Neural cell (in vitro differentiated cells): ENCODE measurements around the gene CAMKV.

Source experiments
- CTCF ChIP-seq: fragments of 450-650 bp; IDR thresholded peaks from 2 replicates; pipeline ENCODE4 v1.5.1; 2014; ENCODE audit warnings: antibody characterized with exemption, mild to moderate bottlenecking, moderate library complexity; ENCODE audit not compliant: poor library complexity, severe bottlenecking
- EP300 ChIP-seq: fragments of 450-650 bp; conservative IDR thresholded peaks from 2 replicates; pipeline ENCODE4 v1.6.1; 2014; ENCODE audit warnings: antibody characterized with exemption, mild to moderate bottlenecking, moderate library complexity; ENCODE audit not compliant: poor library complexity, severe bottlenecking

GRCh38 chr3:49880581-49881315 is 11.0 kb upstream of the CAMKV start:
- TF ChIP-seq CTCF (no peak), EP300 (no peak)
